Activated CD8-positive, alpha-beta T cell treated with anti-CD3 and anti-CD28 coated beads, Interleukin-2, amount 10 ng/mL, durations not matched to agents 7 days and 5 days (primary cell): ENCODE measurements around the gene VTN. TPM values are rescaled to one million over a fixed set of nuclear protein-coding genes. Genes with fewer than 3 reads are reported as not detected.

ENCODE experiments used
- ATAC-seq: fragments of 150-1000 bp; cut with Tn5 transposase; one replicate; pipeline ENCODE4 v1.10.0; 2021; ENCODE audit warnings: moderate library complexity
- CTCF ChIA-PET: fragments of 350-600 bp; sonication (Branson Sonifier 250); formaldehyde crosslinking; loops from one replicate; lab custom pipeline; 2021; ENCODE audit warnings: antibody characterized with exemption; lab: Charles Lee
- POLR2A ChIA-PET: fragments of 350-600 bp; sonication (Branson Sonifier 250); formaldehyde crosslinking; loops from one replicate; lab custom pipeline; 2021; ENCODE audit warnings: antibody characterized with exemption; lab: Charles Lee
- DNase-seq: peaks from one replicate; pipeline ENCODE4 v3.0.0-alpha.2; 2020
- H3K27ac Mint-ChIP-seq: one replicate; pipeline ENCODE4 v1.8.0; 2021; ENCODE audit warnings: mild to moderate bottlenecking, mixed read lengths
- H3K27me3 Mint-ChIP-seq: one replicate; pipeline ENCODE4 v1.8.0; 2021; ENCODE audit warnings: low read depth, mixed read lengths
- H3K36me3 Mint-ChIP-seq: one replicate; pipeline ENCODE4 v1.8.0; 2021; ENCODE audit warnings: low read depth, mixed read lengths
- H3K4me1 Mint-ChIP-seq: one replicate; pipeline ENCODE4 v1.8.0; 2021; ENCODE audit warnings: low read depth, mixed read lengths
- H3K4me3 Mint-ChIP-seq: one replicate; pipeline ENCODE4 v1.8.0; 2021; ENCODE audit warnings: mild to moderate bottlenecking, mixed read lengths
- H3K9me3 Mint-ChIP-seq: one replicate; pipeline ENCODE4 v1.8.0; 2022; ENCODE audit warnings: mixed read lengths; ENCODE audit not compliant: insufficient read depth
- total RNA-seq, 2 experiments: library from RNA; stranded (reverse); gene quantifications; one replicate each; pipeline ENCODE4 v1.2.3, GENCODE V29; 2021

VTN gene
- total RNA-seq, 2 experiments from 2014 or later, result not detected

GRCh38 chr17:28404812-28405570 is 34.9 kb upstream of the VTN start:
- H3K4me1 Mint-ChIP-seq, result peaks cover 13% of the 10 kb centered on the region

GRCh38 chr17:28404461-28404811 is 34.3 kb upstream of the VTN start:
- CTCF ChIA-PET, result interaction anchor here (0.6 to 3.6 kb wide), 3 partner anchors 12 to 46 kb away, joined by 3 to 19 read pairs (median 3); a partner anchor contains a TSS
- Mint-ChIP-seq H3K4me1 (peaks cover 13% of the 10 kb centered on the region), H3K9me3 (no peaks in the 10 kb centered on the region), H3K36me3 (no peaks in the 10 kb centered on the region), H3K4me3 (no peak overlapping the region), H3K27me3 (peaks cover 7% of the 10 kb centered on the region), H3K27ac (no peak overlapping the region)
- POLR2A ChIA-PET, result interaction anchor here (0.6 to 1.5 kb wide), 3 partner anchors 20 to 69 kb away, joined by 3 to 7 read pairs (median 4); partner anchors contain the start of genes IFT20, POLDIP2 and TNFAIP1
- no peak for DNase-seq
- no peak for ATAC-seq

More at GRCh38 chr17:28404812-28405570, 34.9 kb upstream of the VTN start:
- Mint-ChIP-seq H3K9me3 (no peaks in the 10 kb centered on the region), H3K27ac (no peak overlapping the region), H3K4me3 (peak overlapping the region; percentile 72), H3K36me3 (no peaks in the 10 kb centered on the region), H3K27me3 (peaks cover 8% of the 10 kb centered on the region)
- DNase-seq, result no peak
- ChIA-PET POLR2A (interaction anchor here (0.6 to 1.5 kb wide), 4 partner anchors 20 to 69 kb away, joined by 3 to 7 read pairs (median 5); partner anchors contain the start of genes IFT20, POLDIP2 and TNFAIP1), CTCF (interaction anchor here (0.6 to 3.6 kb wide), 3 partner anchors 12 to 47 kb away, joined by 3 to 19 read pairs (median 3); a partner anchor contains a TSS)
- no peak for ATAC-seq

- Mint-ChIP-seq H3K9me3 (no peaks in the 10 kb centered on the region), H3K4me1 (peaks cover 13% of the 10 kb centered on the region), H3K27me3 (peaks cover 7% of the 10 kb centered on the region), H3K27ac (no peak overlapping the region), H3K36me3 (no peaks in the 10 kb centered on the region), H3K4me3 (no peak overlapping the region)
- POLR2A ChIA-PET, result interaction anchor here (0.6 to 1.5 kb wide), 2 partner anchors 19 to 47 kb away, joined by 3 to 7 read pairs; partner anchors contain the start of gene POLDIP2
- CTCF ChIA-PET, result interaction anchor here (1.2 to 3.6 kb wide), 2 partner anchors 13 to 46 kb away, joined by 3 to 19 read pairs; a partner anchor contains a TSS
- DNase-seq (no peak), ATAC-seq (no peak)
Observed at GRCh38 chr17:28404007-28404406, 33.9 kb upstream of the VTN start.

- ChIA-PET POLR2A (interaction anchor here (1.2 kb wide), 1 partner anchor 19 kb away, joined by 3 read pairs; no protein-coding TSS in a partner anchor), CTCF (interaction anchor here (3.6 kb wide), 1 partner anchor 14 kb away, joined by 19 read pairs; no protein-coding TSS in a partner anchor)
- no peaks in the 10 kb centered on the region for H3K9me3 Mint-ChIP-seq
- ATAC-seq (no peak), DNase-seq (no peak)
- H3K27ac Mint-ChIP-seq, result no peak overlapping the region
- peaks cover 13% of the 10 kb centered on the region for H3K4me1 Mint-ChIP-seq
- H3K27me3 Mint-ChIP-seq, result no peaks in the 10 kb centered on the region
- H3K4me3 Mint-ChIP-seq, result no peak overlapping the region
- H3K36me3 Mint-ChIP-seq, result no peaks in the 10 kb centered on the region
Observed at GRCh38 chr17:28402844-28403243, 32.7 kb upstream of the VTN start.

GRCh38 chr17:28402224-28402630 is 32.1 kb upstream of the VTN start:
- Mint-ChIP-seq H3K4me1 (peaks cover 13% of the 10 kb centered on the region), H3K36me3 (no peaks in the 10 kb centered on the region), H3K27me3 (no peaks in the 10 kb centered on the region), H3K27ac (no peak overlapping the region), H3K9me3 (no peaks in the 10 kb centered on the region), H3K4me3 (no peak overlapping the region)
- no peak for ATAC-seq
- ChIA-PET CTCF (interaction anchor here (3.3 kb wide), 1 partner anchor 14 kb away, joined by 14 read pairs; no protein-coding TSS in a partner anchor), POLR2A (interaction anchor here (1.2 kb wide), 1 partner anchor 18 kb away, joined by 3 read pairs; no protein-coding TSS in a partner anchor)
- no peak for DNase-seq

- H3K4me1 Mint-ChIP-seq, result peaks cover 9% of the 10 kb centered on the region
- POLR2A ChIA-PET, result interaction anchor here (1.0 kb wide), 1 partner anchor 42 kb away, joined by 3 read pairs; no protein-coding TSS in a partner anchor
- DNase-seq, result no peak
- H3K36me3 Mint-ChIP-seq, result no peaks in the 10 kb centered on the region
- H3K4me3 Mint-ChIP-seq, result no peak overlapping the region
- H3K27ac Mint-ChIP-seq, result no peak overlapping the region
- no peak for ATAC-seq
- CTCF ChIA-PET, result interaction anchor here (3.3 kb wide), 1 partner anchor 17 kb away, joined by 14 read pairs; no protein-coding TSS in a partner anchor
- no peaks in the 10 kb centered on the region for H3K9me3 Mint-ChIP-seq
- H3K27me3 Mint-ChIP-seq, result no peaks in the 10 kb centered on the region
Observed at GRCh38 chr17:28399808-28400207, 29.7 kb upstream of the VTN start.

- DNase-seq, result no peak
- Mint-ChIP-seq H3K36me3 (peaks cover 6% of the 10 kb centered on the region), H3K27ac (no peak overlapping the region), H3K27me3 (no peaks in the 10 kb centered on the region), H3K4me1 (peaks cover 9% of the 10 kb centered on the region), H3K9me3 (no peaks in the 10 kb centered on the region), H3K4me3 (no peak overlapping the region)
- ATAC-seq, result no peak
- POLR2A ChIA-PET, result no interaction called here
- CTCF ChIA-PET, result interaction anchor here (1.3 kb wide), 1 partner anchor 18 kb away, joined by 4 read pairs; no protein-coding TSS in a partner anchor
Observed at GRCh38 chr17:28398280-28398981, 28.3 kb upstream of the VTN start.

- H3K36me3 Mint-ChIP-seq, result peaks cover 7% of the 10 kb centered on the region
- no peak for ATAC-seq
- POLR2A ChIA-PET, result no interaction called here
- H3K9me3 Mint-ChIP-seq, result no peaks in the 10 kb centered on the region
- H3K4me3 Mint-ChIP-seq, result no peak overlapping the region
- H3K27ac Mint-ChIP-seq, result no peak overlapping the region
- no peaks in the 10 kb centered on the region for H3K27me3 Mint-ChIP-seq
- CTCF ChIA-PET, result interaction anchor here (1.3 kb wide), 1 partner anchor 19 kb away, joined by 4 read pairs; no protein-coding TSS in a partner anchor
- no peak for DNase-seq
- peaks cover 9% of the 10 kb centered on the region for H3K4me1 Mint-ChIP-seq
Observed at GRCh38 chr17:28397687-28398279, 27.7 kb upstream of the VTN start.

GRCh38 chr17:28397275-28397674 is 27.2 kb upstream of the VTN start:
- Mint-ChIP-seq H3K27me3 (no peaks in the 10 kb centered on the region), H3K4me1 (peaks cover 9% of the 10 kb centered on the region), H3K4me3 (no peak overlapping the region), H3K36me3 (peaks cover 7% of the 10 kb centered on the region), H3K9me3 (no peaks in the 10 kb centered on the region), H3K27ac (no peak overlapping the region)
- ChIA-PET CTCF (no interaction called here), POLR2A (no interaction called here)
- ATAC-seq (no peak), DNase-seq (no peak)

- Mint-ChIP-seq H3K4me3 (no peak overlapping the region), H3K27me3 (no peaks in the 10 kb centered on the region), H3K36me3 (peaks cover 7% of the 10 kb centered on the region), H3K4me1 (peaks cover 5% of the 10 kb centered on the region), H3K27ac (peak overlapping the region; percentile 21), H3K9me3 (no peaks in the 10 kb centered on the region)
- peak; percentile 23 for DNase-seq
- CTCF ChIA-PET, result no interaction called here
- POLR2A ChIA-PET, result no interaction called here
- peak; percentile 36 for ATAC-seq
Observed at GRCh38 chr17:28396635-28397239, 26.6 kb upstream of the VTN start.

- ATAC-seq, result no peak
- Mint-ChIP-seq H3K27ac (no peak overlapping the region), H3K4me3 (no peak overlapping the region), H3K27me3 (no peaks in the 10 kb centered on the region), H3K9me3 (no peaks in the 10 kb centered on the region), H3K4me1 (peaks cover 5% of the 10 kb centered on the region), H3K36me3 (peaks cover 11% of the 10 kb centered on the region)
- DNase-seq, result no peak
- ChIA-PET CTCF (no interaction called here), POLR2A (no interaction called here)
Observed at GRCh38 chr17:28395968-28396367, 25.9 kb upstream of the VTN start.
